Measurements from ENCODE around the gene FKRP.
"Not testable (repeated sequence)": the region's sequence is repeated elsewhere in the genome, so short reads cannot be mapped to it uniquely, and the experiment has no call there.

FKRP gene

GRCh38 chr19:46802152-46802551 lies 56.3 kb downstream of the FKRP start:
- no peak overlapping the region for H3K27ac Mint-ChIP-seq
- no peak for DNase-seq
- no peaks in the 10 kb centered on the region for H3K36me3 Mint-ChIP-seq
- peaks cover 13% of the 10 kb centered on the region for H3K27me3 Mint-ChIP-seq
- H3K4me3 Mint-ChIP-seq = no peak overlapping the region
- no peaks in the 10 kb centered on the region for H3K4me1 Mint-ChIP-seq
- CTCF ChIA-PET = no interaction called here
- no peaks in the 10 kb centered on the region for H3K9me3 Mint-ChIP-seq

GRCh38 chr19:46803555-46803954 lies 57.7 kb downstream of the FKRP start:
- H3K9me3 Mint-ChIP-seq = no peaks in the 10 kb centered on the region
- no peaks in the 10 kb centered on the region for H3K36me3 Mint-ChIP-seq
- H3K4me1 Mint-ChIP-seq = no peaks in the 10 kb centered on the region
- H3K4me3 Mint-ChIP-seq = no peak overlapping the region
- CTCF ChIA-PET = no interaction called here
- DNase-seq = no peak
- peaks cover 8% of the 10 kb centered on the region for H3K27me3 Mint-ChIP-seq
- H3K27ac Mint-ChIP-seq = no peak overlapping the region

- not testable (repeated sequence) for H3K27ac Mint-ChIP-seq, H3K4me3 Mint-ChIP-seq, DNase-seq, H3K27me3 Mint-ChIP-seq, H3K9me3 Mint-ChIP-seq, H3K4me1 Mint-ChIP-seq, H3K36me3 Mint-ChIP-seq
- CTCF ChIA-PET = interaction anchor here (0.7 to 1.3 kb wide), 3 partner anchors 36 to 70 kb away, joined by 3 to 6 read pairs (median 4); no protein-coding TSS in a partner anchor
Observed at GRCh38 chr19:46804432-46804831, 58.6 kb downstream of the FKRP start.

GRCh38 chr19:46806656-46807055 lies 60.8 kb downstream of the FKRP start:
- CTCF ChIA-PET = interaction anchor here (1.3 kb wide), 1 partner anchor 40 kb away, joined by 4 read pairs; no protein-coding TSS in a partner anchor
- Mint-ChIP-seq H3K4me3 (no peak overlapping the region), H3K27me3 (no peaks in the 10 kb centered on the region), H3K36me3 (no peaks in the 10 kb centered on the region), H3K9me3 (no peaks in the 10 kb centered on the region), H3K4me1 (no peaks in the 10 kb centered on the region), H3K27ac (no peak overlapping the region)
- no peak for DNase-seq

Measured in activated naive CD4-positive, alpha-beta T cell treated with anti-CD3 and anti-CD28 coated beads, Interleukin-2, amount 10 ng/mL, durations not matched to agents 7 days and 5 days (primary cell).